HG02938 (cell line): ENCODE measurements around the gene PPFIBP1.
"Not testable (repeated sequence)": the region's sequence is repeated elsewhere in the genome, so short reads cannot be mapped to it uniquely, and the experiment has no call there.

ENCODE experiments used
- ATAC-seq: cut with Tn5 transposase; IDR thresholded peaks from one replicate; pipeline ENCODE4 v1.9.1; 2021; ENCODE audit warnings: mild to moderate bottlenecking, moderate library complexity; ENCODE audit not compliant: unreplicated experiment

The PPFIBP1 gene

GRCh38 chr12:27585739-27586265 is 61.8 kb downstream of the PPFIBP1 start:
- no peak for ATAC-seq

- not testable (repeated sequence) for ATAC-seq
Observed at GRCh38 chr12:27588075-27588730, 64.2 kb downstream of the PPFIBP1 start.

- no peak for ATAC-seq
Observed at GRCh38 chr12:27588776-27589175, 64.8 kb downstream of the PPFIBP1 start.

- ATAC-seq = no peak
Observed at GRCh38 chr12:27589419-27589818, 65.4 kb downstream of the PPFIBP1 start.

- not testable (repeated sequence) for ATAC-seq
Observed at GRCh38 chr12:27591698-27592097, 67.7 kb downstream of the PPFIBP1 start.

DNA sequence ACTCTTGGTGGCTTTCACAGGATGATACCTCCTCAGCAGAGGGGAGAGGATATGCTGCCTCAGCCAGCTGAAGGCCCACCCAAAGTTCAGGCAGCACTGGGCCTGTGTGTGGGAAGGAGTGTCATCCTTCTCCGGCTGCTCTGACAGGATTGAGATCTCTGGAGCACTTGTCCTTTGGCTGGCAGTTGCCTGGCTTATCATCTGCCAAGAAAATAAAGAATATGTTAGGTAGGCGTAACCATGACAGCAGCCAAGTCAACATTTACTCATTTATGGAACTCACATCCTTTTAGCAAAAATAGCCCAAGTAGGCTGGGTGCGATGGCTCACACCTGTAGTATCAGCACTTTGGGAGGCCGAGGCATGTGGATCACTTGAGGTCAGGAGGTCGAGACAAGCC is 68.5 kb downstream of the PPFIBP1 start:
- ATAC-seq = peak; percentile 56

DNA sequence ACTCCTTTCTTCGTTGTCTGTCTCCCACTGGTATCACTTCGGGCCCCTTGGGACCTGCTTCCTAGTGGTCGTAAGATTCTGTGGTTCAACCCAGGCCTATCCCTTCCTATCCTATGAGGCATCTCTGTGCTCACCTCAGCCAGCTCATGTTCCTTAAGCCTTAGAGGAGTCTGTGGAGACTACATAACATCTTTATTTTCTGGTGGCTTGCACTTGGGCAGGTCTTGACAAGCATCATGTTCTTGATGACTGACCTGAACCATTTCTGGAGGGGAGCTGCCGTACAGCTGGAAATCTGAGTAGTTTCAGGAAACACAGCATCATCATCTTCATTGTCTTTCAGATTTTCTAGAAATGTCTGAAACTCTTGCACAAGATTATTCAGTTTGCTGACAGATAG is 69.3 kb downstream of the PPFIBP1 start:
- ATAC-seq = no peak

- no peak for ATAC-seq
Observed at GRCh38 chr12:27595231-27595642, 71.2 kb downstream of the PPFIBP1 start.

GRCh38 chr12:27598866-27599265 is 74.9 kb downstream of the PPFIBP1 start:
- not testable (repeated sequence) for ATAC-seq

DNA sequence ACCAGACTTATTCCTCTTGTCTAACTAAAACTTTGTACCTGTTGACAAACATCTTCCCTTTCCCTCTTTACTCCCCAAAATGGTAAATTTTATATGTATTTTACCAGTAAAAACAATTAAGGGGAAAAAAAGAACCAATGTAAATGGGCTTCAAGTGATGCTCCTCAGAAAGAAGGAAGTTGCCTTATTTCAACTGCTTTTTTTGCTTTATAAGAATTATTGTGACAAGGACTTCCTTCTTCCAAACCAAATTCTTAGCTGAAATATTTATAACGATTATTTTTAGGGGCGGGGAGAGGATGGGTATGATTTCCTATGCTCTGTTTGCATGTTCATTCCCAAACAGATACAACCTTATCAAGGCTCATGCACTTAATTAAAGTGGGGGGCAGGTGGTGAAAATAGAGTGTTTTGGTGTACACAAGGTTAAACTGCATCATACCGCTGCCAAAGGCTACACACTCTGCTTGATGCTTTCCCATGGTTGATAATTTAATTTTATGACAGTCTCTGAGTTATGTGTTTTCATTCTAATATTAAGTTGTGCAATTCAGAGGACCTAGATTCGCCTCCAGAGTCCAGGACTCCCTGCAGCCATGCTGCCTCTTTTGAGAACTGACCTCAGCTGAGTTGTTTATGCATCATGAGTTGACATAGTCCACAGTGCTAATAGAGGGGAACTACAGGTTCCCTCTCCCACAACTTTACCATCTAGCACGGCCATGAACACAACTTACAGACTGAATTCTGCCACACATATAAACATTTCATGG is 77.2 kb downstream of the PPFIBP1 start:
- ATAC-seq = not testable (repeated sequence)

DNA sequence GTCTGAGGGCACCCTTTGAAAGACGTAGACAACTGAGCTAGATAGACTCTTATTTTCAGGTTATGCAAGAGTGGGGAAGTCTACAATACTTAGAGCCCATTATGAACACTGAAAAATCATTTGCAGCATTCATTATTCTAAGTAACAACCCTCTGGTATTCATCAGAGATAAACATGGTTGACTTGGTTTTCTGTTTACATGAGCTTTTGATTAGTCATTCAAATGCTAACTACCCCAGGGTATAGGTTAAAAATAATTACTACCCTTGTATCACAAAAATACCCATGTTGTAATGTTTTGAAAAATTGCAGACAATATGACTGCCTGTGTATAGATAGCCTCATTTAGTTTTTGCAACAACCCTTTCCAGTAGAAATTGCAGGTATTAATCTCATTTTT is 78.5 kb downstream of the PPFIBP1 start:
- no peak for ATAC-seq

- ATAC-seq = no peak
Observed at GRCh38 chr12:27604431-27604830, 80.4 kb downstream of the PPFIBP1 start.

DNA sequence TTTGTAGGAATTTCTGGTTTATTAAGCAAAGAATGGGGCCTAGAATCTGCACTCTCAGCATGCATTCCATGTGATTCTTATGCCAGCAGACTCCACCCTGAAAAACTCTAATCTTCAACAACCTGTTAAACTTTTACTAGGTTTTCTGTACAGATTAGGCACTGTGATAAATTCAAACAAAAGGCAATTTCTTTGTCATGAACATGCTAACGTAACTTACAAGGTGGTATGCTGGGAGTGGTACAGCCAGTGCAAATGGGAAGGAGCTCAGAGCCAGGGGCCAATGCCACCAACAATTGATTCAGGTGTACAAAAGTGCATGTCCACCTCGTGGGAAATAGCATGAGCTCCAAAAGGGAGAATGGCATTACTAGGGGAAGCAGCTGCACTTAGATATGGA is 83.0 kb downstream of the PPFIBP1 start:
- ATAC-seq = no peak

DNA sequence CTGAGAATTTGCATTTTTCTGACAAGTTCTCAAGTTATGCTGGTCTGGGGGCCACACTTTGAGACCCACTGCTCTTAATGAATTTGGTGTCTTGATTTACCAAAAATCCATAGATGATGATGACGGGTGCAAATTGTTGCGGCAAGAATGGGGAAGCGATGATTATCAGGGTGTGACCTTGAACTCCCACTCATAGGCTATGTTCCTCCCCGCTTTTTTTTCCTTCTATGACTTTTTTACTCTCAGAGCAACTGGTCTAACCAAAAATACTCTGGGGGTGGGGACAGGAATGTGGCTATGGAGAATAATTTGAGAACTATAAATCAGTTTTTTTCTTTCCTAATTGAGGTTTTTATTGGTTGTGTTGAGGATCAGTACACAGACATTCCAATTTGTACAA is 83.6 kb downstream of the PPFIBP1 start:
- no peak for ATAC-seq

DNA sequence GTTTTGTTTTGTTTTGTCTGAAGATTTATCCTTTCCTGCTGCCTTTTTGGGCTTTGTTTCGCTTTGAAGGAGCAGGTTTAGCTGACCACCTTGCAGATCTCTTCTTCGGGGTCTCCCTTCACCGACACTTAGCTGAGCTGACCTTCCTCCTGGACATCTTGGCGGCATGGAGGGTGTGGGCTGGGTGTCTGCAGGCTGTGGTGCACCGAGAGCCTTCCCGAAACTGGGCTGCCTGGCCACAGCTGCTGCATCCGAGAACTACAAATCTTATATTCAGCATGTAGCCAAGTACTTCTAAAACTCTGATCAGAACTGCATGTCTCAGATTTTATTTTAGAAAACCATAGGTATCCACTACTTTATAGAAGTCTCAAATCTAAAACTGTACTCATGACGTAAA is 84.9 kb downstream of the PPFIBP1 start:
- no peak for ATAC-seq

GRCh38 chr12:27610374-27610773 is 86.4 kb downstream of the PPFIBP1 start:
- ATAC-seq = no peak

DNA sequence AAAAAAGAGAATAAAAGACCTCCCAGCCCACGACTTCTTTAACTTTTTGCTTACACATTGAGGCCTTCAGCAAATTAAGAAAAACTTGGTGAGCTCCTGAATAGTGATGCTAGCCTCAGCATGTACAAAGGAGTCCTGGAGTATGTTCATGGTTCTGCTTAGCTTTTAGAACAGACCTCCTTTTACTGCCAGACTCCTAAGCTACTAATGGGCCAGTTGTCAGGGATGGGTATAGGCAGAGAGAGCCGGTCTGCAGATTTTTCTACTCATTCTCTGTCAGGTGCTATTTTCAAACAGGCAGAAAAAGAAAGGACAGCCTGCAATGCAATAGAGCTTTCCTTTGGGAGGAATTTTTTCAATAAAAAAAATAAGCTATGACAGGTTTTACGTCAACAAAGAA is 90.4 kb downstream of the PPFIBP1 start:
- ATAC-seq = no peak

DNA sequence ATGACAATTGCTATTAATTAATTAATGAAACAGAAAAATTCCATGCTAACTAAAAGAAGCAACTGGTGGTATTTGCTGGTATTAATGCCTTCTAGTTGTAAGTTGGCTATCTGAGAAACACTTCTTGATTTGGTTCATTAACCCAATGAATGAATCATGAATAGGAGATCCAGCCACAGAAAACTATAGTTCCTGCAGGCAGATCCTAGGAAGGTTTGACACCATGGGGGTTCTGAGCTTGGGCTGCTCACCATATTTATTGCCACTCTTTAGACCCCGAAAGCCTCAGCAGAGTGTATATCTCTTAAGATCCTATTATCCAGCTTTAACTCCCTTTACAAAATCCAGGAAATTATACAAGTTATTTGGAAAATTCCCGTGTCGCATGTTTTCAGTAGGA is 90.9 kb downstream of the PPFIBP1 start:
- ATAC-seq = no peak

GRCh38 chr12:27615331-27615891 is 91.4 kb downstream of the PPFIBP1 start:
- no peak for ATAC-seq

DNA sequence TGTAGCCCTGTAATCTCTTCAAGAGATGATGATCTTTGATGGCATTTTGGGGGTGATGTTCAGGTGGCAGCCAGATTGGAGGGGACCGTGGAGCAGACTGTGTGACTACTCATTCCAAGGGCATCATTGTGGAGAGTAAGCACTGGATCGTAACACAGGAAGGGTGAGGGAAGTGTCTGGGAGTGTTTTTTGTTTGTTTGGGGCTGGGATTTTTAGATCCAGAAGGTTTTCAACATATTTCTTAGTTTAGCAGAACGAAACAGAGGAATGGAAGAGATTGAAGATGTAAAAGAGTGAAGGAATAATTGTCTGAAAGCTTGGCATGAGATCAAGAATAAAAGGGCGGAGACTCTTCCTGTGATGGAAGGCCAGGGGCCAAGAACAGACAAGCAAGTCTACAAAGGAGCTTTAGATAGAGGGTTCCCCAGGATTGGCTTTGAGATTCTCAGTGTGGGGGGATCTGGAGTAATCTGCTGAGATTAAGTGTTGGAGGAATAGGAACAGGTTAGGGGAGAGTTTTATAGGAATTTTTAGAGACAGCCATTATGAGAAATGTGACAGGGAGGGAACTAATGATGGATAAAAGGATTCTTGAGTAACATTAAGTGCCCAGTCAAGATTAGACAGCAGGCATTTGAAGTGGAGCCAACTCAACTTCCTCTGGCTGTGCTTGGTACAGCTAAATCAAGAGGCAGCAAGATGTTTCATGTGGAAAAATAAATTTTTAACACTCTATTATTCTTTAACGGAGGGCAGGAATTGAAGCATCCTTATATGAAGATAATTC is 92.5 kb downstream of the PPFIBP1 start:
- no peak for ATAC-seq

GRCh38 chr12:27618836-27619235 is 94.8 kb downstream of the PPFIBP1 start:
- no peak for ATAC-seq
